LoVo (cell line): ENCODE measurements around the gene VPS25.
A peak's percentile ranks its signal among the peaks of the same experiment; 100 is the strongest.
"Not testable (repeated sequence)": the region's sequence is repeated elsewhere in the genome, so short reads cannot be mapped to it uniquely, and the experiment has no call there.

ENCODE experiments used
- DNase-seq: peaks from one replicate; pipeline ENCODE4 v3.0.0-alpha.2; 2016; ENCODE audit warnings: low spot score

The VPS25 gene

DNA sequence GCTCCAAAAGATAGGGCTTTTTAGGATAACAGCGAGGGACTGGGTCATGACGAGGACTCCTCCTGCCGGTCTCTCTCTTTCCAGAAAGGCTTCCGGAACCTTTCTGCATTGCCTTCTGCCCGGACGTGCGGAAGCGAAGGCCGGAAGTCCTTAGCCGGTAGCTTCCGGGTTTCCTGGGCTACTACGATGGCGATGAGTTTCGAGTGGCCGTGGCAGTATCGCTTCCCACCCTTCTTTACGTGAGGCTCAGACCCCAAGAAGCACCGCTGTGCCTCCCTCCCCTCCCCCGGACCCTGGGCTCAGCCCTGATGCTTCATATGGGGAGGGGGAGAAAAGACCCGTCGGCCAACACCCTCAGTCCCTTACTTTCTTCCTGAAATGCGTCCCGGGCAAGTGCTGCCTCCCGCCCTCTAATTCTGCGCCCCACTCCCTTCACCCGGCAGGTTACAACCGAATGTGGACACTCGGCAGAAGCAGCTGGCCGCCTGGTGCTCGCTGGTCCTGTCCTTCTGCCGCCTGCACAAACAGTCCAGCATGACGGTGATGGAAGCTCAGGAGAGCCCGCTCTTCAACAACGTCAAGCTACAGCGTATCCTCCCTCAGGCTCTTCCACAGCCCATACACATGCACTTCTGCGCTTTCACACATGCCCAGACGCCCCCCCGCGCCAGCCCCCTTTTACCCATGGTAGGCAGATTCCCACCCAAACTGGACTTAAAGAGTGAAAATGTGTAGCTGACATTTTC is at the start of gene VPS25:
Gene VPS25 (plus strand): TSS at position 160 of the 746 bp plus-strand sequence. CDS start 27 bp downstream, at position 187.
- DNase-seq = peak; percentile 82

DNA sequence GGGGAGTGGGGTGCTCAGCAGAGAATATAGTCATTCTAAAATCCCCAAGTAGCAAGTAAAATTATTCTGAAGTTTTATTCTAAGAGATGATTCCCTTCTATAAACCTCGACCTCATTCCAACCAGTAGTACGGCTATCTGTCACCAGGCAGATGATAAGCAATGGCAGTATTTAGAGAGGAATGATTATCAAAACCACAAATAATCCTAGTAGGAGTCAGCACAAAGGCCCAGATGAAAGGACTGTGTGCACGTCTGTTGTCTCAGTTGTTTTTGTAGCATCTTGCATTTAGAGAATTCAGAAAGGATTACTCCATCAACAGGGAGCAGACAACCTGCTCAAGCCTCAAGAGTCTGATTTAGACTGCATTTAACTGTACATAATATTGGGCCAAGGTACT is 49.6 kb upstream of the VPS25 start:
- DNase-seq = no peak

DNA sequence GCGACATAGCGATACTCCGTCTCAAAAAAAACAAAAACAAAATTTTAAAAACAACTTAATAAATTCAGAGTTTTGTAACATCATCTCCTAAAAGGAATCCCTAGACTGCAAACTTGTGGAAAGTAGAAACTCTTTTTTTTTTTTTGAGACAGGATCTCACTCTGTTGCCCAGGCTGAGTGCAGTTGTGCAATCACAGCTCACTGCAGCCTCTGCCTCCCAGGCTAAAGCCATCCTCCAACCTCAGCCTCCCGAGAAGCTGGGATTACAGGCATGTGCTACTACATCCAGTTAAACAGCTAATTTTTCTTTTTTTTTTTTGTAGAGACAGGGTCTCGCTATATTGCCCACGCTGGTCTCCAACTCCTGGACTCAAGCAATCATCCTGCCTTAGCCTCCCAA is 48.1 kb upstream of the VPS25 start:
- DNase-seq = no peak

DNA sequence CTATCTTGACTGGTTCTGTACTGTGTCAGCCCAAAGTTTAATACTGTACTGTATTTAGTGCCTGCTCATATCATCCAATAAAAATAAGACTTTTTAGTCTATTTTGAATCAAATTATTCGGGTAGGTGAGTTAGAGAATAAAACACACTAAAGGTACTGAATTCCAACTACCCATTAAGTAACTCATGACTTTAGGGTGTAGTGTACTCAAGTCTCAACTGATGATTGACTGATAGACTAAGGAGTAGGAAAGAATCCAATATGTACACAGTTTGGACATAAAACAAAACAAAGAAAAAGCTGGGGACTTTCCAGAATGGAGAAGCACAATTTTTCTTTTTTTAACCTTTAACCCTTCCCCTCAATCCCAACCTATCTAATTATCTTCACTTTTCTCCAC is 32.5 kb upstream of the VPS25 start:
- no peak for DNase-seq

DNA sequence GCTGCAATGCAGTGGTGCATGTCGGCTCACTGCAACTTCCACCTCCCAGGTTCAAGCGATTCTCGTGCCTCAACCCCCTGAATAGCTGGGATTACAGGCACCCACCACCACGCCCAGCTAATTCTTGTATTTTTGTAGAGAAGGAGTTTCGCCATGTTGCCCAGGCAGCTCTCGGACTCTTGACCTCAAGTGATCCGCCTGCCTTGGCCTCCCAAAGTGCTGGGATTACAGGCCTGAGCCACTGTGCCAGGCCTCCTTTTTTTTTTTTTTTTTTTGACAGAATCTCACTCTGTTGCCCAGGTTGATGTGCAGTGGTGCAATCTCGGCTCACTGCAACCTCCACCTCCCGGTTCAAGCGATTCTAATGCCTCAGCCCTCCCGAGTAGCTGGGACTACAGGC is 30.3 kb upstream of the VPS25 start:
- not testable (repeated sequence) for DNase-seq

DNA sequence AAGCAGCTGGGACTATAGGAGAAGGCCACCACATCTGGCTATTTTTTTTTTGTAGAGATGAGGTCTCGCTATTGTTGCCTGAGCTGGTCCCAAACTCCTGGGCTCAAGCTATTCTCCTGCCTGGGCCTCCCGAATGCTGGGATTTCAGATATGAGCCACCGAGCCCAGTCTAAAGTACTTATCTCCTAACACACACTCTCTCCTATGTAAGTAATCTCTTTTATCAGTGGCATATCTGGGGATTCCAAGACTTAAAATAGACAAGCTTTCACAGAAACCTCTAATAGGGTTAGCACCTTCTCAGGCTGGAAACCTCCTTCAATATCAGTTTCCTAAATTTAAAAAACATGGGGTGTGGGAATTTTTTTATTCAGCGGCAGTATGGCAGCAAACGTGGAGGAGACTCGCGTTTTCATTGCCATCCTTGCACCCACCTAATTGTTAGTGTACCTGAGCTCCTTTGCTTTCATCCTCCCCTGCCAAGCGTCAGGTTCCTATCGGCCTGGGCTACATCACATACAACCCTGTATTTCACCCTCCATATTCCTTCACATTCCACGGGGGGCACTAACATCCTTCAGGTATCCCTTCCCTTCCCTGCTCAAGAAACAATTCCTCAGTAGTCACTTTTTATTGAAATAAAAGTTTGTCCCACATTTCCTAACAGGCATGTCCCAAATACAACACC is 29.5 kb upstream of the VPS25 start:
- DNase-seq = no peak

DNA sequence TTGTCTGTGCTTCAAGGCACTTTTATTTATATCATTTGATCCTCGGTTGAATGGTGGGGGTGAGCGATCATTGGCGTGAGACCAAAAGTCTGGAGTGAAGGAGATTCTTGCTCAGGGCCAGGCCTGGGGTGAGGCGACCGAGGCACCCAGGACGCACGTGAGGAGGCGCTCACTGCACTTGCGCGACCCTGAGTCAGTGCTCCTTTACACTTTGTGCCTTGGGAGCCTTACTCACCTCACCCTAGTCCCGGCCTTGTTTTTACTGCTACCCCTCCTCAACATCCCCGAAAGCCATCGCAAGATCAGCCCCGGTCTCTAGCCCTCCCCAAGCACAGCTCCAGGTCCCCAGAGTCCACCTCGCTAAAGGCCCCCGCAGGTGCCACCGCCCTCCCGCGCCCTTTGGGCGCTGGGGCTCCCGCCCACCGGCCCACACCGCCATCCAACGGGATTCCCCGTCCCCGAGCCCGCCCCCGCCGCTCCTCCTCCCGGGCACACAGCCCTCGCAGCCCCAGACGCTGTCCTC is 28.9 kb upstream of the VPS25 start:
- DNase-seq = peak; percentile 77

DNA sequence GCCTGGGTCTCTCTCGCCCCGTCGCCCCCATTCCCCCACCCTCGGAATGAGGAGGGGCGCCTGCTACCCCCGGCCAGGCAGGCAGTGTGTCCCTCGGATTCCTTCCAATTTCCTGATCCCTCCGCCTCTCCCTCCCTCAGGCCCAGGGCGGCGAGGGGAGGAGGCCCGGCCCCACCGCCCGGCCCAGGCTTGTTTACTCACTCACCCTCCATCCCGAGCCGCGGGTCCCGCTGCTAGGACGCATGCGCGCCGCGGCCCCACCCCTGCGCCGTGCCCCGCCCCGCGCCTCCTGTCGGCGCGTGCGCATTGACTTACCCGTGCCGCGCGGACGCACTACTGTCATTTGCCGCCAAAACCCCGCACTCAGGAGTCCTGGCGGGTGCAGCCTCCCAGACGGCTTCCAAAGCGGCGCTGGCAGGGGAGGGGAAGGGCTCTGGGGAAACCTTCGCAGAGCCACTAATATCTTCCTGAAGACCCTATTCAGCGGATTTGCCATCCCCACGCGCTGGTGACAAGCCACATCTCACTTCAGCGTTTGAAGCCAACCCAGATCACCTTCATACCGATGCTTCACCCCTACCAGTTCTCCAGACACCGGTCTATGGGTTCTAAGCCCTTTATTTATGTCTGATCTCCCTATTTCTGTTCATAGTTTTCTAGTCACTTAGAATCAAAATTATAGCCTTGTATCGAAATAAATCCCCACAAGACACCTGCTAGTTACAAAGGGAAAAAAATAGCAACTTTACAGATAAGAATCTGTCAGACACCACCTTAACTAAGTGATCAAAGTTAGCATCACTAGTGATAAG is 28.2 kb upstream of the VPS25 start, which contains the start of gene EZH1:
Gene EZH1 (minus strand): TSS at position 235 of the 812 bp plus-strand sequence. CDS start 16,099 bp downstream, outside the sequence.
- peak; percentile 93 for DNase-seq

DNA sequence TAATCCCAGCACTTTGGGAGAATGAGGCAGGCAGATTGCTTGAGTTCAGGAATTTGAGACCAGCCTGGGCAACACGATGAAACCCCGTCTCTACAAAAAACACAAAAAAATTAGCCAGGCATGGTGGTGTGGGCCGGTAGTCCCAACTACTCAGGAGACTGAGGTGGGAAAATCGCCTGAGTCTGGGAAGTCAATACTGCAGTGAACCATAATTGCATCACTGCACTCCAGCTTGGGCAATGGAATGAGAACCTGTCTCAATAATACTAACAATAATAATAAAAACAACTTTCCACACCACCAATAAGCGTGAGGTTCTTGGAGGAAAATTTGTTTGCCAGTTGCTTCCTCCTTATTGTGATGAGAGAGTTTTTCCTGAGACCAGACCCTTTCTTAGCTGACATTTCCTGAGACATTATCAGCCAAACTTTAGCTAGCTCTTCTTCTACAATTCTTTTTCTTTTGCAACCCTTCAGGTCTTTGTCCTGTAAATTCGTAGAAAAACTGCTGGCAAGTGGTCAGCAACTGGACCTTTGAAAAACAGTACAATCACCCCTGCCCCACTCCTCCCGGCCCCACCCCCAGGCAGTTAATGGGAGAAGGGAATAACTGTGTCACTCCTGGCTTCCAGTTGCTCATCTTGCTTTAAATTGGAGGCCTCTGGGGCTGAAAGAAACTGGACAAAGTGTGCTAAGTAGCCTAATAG is 24.9 kb upstream of the VPS25 start:
- no peak for DNase-seq

DNA sequence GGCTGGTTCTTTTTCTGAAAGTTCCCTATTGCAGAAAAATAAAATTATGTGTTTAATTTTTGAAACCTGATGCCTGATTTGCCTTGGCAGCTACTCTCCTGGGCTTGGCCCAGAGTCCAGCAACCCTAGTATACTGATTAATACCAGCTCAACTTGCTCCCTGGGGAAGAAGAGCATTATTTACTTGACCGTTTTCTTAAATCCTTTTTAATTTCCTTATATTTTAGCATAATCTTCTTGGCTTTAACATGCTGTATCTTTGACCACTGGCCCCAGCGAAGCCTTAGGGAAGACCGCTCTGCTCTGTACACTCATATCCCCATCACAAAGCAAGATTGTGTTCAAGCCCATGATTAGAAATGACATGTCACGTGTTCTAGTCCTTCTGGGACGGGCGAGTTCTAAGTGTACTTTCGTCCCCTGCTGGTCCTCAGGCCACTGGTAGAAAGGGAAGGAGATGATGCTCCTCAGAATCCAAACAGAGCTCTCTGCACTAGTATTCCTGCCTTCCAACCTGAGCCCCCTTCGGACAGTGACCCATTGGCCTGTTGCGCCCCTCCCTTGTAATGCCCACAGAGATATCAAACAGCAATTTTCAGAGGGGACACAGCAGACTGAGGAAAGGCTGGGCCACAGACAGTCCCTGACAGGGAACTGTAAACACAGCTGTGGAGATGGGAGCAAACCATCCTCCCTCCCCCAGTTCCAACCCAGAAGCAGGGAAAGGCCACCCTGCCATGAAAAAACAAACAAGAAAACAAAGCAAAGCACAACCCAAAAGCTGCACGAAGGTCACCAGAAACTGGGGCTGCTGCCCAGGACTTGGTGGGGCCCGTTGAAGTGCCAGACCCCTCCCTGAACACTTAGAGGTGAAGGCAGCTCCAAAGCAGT is 24.1 kb upstream of the VPS25 start:
- DNase-seq = no peak

DNA sequence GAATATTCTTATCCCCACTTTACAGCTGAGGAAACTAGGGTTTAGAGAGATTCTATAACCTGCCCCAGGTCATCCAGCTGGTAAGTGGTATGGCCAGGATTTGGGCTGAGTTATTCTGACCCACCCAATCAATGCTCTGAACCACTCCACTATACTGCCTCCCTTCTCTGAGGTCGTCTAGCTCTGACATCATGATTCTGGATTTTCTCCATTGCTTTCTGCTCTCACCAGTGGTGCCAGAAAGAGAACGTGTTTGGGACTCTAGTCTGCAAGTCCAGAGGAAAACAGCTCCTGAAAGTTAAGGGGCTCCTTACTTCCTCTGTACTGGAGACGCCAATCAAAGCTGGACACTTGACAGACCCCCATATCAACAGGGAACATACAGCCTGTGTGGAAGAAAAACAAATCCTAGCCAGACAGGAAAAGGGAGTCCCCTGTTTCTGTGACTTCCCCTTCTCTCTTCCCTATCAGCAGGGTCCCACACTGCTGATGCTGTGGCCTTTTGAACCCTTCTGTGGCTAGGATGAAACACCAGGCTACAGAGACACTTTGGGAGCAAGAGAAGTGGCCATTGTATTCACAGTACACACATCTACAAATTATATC is 22.4 kb upstream of the VPS25 start:
- no peak for DNase-seq

DNA sequence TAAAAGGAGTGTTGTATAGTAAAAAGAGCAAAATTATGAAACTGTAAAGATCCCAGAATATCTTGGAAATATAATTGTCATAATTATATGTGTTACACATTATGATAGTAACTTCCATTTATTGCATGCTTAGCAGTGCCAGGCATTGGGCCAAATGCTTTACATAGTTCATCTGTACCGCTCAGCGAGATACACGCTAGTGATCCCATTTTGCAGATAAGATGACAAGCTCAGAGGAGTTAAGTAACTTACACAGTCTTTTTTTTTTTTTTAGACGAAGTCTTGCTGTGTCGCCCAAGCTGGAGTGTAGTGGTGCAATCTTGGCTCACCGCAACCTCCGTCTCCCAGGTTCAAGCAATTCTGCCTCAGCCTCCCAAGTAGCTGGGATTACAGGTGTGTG is 21.6 kb upstream of the VPS25 start:
- DNase-seq = no peak

DNA sequence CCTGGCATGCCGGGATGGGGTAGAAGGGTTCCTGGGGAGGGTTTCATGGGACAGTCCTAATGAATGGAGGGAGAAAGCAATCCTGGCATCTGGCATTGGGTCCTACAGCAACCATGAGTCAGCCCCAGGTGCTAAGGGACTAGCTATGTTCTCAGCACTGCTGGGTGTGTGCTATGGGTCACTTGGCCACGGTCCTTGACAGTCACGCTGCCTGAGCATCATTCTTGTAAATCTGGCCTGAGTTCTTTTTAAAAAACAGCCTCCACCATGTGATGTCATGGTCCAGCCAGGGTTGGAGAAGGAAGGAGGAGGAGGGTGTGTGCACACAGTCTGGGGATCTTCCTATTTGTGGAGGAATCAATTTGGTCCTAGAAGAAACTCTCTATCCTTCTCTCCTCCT is 18.5 kb upstream of the VPS25 start:
- no peak for DNase-seq

DNA sequence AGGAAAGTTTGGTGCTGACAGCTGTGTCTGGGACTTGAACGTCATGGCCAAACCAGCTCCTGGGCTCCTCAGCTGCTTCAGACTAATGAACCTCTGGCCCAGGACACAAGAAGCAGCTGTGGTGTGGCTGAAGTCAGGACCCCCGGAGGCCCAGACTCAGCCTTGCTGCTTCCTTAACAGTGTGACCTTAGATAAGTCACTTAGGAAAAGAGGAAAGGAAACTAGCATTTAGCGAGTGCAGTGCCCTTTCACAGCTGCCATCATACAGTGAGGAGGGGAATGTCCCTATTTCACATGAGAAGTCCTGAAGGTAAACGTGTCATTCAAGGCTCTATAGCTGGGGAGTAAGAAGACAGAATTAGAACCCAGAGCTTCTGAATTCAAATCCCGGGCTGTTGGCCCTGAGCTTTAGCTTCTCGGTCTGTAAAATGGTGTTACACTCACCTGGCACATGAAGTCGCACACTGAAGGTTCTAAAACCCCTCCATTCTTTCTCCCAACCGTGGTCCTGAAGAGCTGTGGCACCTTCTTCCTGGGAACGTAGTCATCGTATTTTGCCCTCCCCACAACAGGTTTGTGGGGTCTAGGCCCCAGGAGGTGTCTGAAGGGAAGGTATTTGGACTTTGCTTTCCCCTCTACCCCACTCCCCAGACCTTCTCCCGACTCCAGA is 13.1 kb upstream of the VPS25 start:
- DNase-seq = no peak

DNA sequence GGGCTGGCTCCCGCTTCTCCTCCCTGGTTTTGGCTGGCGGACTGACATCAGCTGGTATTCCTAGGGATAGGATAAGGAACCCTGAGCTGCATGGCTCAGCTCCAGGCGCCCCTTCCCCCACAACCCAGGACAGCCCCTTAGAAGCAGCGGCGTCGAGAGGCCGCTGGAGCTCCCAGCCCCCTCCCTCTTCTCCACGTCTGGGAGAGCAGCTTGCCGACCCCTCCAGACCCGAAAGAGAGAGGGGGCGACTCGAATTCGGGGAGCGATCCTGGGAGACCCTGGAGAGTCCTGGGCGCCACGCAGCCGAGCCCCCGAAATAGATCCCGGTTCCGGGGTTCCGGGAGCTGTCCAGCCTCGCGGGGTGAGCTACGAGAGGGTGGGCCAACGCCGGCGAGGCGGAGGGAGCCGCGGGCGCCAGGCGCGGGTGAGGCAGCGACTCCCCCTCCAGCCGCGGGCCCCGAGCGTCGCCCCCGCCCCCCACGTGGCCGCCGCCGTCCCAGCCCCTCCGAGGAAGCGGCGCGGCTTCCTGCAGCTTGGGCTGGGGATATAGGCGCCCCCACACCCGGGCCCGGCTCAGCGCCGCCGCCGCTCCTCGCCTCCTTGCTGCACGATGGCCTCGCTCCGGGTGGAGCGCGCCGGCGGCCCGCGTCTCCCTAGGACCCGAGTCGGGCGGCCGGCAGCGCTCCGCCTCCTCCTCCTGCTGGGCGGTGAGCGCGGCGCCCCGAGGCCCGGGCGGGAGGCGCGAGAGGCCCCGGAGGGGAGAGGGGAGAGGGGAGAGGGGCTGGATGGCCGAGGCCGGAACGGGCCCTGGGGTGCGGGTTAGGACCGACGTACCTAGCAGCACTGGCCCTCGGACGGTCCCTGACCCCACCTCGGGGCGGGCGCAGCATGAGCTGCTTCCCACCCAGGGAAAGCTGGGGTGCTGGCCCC is 12.3 kb upstream of the VPS25 start, which contains the start of gene RAMP2:
Gene RAMP2 (plus strand): TSS at position 576 of the 930 bp plus-strand sequence. CDS start 35 bp downstream, at position 611.
- no peak for DNase-seq

DNA sequence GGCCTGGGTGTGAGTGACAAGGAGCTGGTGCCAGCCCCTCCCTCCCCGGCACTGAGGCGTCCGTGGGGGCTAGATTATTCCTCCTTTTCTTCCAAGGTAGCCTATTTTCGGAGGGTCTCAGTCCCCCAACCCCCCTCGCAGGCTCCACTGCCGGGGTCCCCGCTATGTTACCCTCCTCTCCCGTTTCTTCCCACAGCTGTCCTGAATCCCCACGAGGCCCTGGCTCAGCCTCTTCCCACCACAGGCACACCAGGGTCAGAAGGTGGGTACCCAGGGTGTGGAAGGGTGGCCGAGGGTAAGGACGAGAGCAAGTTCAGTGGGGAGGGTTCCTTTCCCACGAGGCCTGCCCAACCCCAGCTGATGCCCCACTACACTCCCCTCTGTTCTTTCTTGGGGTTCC is 11.6 kb upstream of the VPS25 start:
- DNase-seq = no peak

DNA sequence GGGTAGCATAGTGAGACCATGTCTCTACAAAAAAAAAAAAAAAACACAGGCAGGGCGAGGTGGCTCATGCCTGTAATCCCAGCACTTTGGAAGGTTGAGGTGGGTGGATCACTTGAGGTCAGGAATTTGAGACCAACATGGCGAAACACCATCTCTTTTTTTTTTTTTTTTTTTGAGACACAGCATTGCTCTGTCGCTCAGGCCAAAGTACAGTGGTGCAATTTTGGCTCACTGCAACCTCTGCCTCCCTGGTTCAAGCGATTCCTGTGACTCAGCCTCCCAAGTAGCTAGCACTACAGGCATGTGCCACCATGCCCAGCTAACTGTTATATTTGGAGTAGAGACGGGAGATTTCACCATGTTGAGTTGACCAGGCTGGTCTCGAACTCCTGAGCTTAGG is 7.1 kb upstream of the VPS25 start:
- DNase-seq = no peak

DNA sequence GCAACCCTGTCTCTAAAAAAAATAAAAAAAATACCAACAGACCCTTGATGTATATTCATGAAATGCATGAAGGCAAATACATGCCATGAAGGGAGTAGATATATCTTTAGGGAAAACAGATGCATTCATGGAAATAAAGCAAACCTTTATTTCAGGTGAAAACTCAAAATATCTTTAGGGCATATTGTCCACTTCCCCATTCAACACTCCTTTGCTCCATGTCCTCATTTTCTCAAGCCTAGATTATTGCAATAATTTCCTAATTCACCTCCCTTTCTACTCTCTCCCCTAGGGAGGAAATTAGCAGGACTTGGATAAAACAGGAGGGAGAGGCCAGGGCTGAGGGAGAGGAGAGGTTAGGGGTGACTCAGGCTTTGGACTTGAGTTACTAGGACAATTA is 5.7 kb upstream of the VPS25 start:
- no peak for DNase-seq

DNA sequence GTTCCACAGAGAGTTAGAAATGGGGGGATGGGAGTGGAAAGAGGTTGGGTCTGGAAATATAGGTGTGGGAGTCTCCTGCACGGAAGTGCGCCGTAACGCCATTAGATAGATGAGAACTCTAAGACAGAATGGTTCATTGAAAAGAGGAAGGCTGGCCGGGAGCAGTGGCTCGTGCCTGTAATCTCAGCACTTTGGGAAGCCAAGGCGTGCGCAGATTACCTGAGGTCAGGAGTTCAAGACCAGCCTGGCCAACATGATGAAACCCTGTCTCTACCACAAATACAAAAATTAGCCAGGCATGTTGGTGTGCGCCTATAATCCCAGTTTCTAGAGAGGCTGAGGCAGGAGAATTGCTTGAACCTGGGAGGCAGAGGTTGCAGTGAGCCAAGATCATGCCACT is 5.2 kb upstream of the VPS25 start:
- not testable (repeated sequence) for DNase-seq
